HG03378 (cell line): ENCODE data around the gene LTV1.
"Not testable (repeated sequence)": the region's sequence is repeated elsewhere in the genome, so short reads cannot be mapped to it uniquely, and the experiment has no call there.

ENCODE experiments used
- ATAC-seq: cut with Tn5 transposase; IDR thresholded peaks from one replicate; pipeline ENCODE4 v1.9.1; 2021; ENCODE audit warnings: mild to moderate bottlenecking, moderate library complexity; ENCODE audit not compliant: unreplicated experiment

LTV1 gene

DNA sequence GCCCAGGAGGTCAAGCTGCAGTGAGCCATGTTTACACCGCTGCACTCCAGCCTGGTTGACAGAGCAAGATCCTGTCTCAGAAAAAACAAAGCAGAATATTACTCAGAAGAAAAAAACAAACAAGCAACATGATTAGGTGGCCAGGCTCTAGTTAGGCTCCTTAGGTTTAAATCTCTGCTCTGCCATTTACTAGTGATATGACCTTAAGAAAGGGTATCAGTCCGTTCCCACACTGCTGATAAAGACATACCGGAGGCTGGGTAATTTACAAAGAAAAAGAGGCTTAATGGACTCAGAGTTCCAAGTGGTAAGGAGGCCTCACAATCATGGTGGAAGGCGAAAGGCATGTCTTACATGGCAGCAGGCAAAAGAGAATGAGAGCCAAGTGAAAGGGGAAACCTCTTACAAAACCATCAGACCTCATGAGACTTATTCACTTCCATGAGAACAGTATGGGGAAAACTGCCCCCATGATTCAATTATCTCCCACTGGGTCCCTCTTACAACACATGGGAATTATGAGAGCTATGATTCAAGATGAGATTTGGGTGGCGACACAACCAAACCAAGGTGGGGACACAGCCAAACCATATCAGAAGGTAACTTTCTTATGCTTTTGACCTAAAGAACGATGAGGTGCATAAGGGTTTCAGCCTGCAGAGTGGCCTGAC, 2.4 kb upstream of the LTV1 start:
- ATAC-seq, result no peak

DNA sequence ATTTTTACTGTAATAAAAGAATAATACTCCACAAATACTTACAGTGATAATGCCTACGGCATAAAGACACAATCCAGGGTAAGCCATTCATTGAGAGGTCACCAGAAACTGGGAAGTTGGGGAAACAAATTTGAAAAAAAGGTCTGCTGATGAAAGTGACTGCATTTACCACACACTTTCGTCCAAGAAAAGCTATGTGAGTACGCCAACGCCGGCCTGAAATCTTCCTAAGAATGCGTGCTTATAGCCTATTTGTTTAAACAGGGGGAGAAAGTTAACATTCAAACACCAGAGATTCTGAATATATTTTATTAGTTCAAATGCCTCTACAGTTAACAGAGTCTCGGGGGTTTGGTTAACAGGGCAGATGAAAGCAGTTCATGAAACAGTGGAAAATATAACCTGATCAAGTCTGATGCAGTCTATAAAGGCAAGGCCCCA, 657 bp upstream of the LTV1 start:
- peak; percentile 13 for ATAC-seq

- peak; percentile 6 for ATAC-seq
Measured at GRCh38 chr6:143843677-143843999, 500 bp downstream of the LTV1 start.

GRCh38 chr6:143844006-143844405, 868 bp downstream of the LTV1 start:
- no peak for ATAC-seq

DNA sequence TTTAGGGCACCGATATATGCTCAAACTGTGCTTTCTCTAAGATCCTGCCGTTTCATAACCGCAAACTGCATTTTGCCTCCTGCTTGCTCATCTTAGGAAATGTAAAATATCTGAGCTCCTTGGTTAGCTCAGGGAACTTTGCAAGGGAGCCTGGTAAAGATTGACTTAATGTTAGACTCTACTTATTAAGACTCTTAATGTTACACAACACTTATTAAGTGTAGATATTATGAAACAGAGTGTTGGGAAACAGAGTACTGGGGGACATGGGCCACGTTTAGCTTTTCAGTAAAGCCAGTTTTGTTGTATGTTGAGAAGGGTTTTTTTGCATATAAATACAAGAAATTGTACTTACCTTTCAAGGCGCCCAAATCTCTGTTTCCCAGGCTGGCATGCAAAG, 1.9 kb downstream of the LTV1 start:
- no peak for ATAC-seq

DNA sequence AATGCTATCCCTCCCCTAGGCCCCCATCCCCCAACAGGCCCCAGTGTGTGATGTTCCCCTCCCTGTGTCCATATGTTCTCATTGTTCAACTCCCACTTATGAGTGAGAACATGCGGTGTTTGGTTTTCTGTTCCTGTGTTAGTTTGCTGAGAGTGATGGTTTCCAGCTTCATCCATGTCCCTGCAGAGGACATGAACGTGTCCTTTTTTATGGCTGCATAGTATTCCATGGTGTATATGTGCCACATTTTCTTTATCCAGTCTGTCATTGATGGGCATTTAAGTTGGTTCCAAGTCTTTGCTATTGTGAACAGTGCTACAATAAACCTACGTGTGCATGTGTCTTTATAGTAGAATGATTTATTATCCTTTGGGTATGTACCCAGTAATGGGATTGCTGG, 8.6 kb downstream of the LTV1 start:
- ATAC-seq, result not testable (repeated sequence)

GRCh38 chr6:143855057-143855456, 11.9 kb downstream of the LTV1 start:
- ATAC-seq, result not testable (repeated sequence)

DNA sequence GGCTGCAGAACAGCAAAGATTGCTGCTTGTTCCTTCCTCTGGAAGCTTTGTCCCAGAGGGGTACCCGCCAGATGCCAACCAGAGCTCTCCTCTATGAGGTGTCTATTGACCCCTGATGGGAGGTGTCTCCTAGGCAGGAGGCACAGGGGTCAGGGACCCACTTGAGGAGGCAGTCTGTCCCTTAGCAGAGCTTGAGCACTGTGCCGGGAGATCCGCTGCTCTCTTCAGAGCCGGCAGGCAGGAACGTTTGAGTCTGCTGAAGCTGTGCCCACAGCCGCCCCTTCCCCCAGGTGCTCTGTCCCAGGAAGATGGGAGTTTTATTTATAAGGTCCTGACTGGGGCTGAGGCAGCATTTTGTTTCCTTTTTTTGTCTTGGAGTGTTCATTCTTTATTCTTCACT, 13.6 kb downstream of the LTV1 start:
- ATAC-seq, result not testable (repeated sequence)

DNA sequence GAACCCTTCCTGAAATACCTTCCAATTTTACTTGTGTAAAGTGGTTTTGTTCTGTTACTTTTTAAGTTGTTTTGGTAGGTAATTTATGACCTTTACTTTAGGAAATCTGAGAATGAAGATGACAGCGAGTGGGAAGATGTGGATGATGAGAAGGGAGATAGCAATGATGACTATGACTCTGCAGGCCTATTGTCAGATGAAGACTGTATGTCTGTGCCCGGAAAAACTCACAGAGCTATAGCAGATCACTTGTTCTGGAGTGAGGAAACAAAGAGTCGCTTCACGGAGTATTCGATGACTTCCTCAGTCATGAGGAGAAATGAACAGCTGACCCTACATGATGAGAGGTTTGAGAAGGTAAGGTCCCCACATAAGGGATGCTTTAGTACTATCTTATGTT, 14.5 kb downstream of the LTV1 start:
- ATAC-seq, result no peak

- ATAC-seq, result no peak
Measured at GRCh38 chr6:143859891-143860660, 16.9 kb downstream of the LTV1 start.

- no peak for ATAC-seq
Measured at GRCh38 chr6:143863771-143864170, 20.6 kb downstream of the LTV1 start.

DNA sequence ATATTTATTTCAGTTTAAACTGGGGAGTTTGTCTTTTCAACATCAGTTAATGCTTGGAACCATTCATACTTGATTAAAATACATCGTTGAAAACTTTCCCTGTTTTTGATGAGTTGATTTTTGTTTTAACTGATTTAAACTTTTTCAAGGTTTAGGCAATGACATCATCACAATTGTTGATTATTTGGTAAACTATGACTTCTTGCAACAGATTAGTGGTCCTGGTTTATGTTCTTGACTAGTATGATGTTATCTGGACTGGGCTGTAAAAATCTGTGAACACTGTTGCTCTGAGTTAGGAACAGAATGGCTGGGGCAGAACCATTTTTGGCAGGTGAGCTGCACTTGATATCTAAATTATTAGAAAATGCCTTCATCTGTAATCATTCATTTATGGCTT, 21.1 kb downstream of the LTV1 start, which contains the start of gene ZC2HC1B:
Gene ZC2HC1B (plus strand): TSS at position 241 of the 400 bp plus-strand sequence. CDS start 66 bp downstream, at position 307.
- no peak for ATAC-seq

DNA sequence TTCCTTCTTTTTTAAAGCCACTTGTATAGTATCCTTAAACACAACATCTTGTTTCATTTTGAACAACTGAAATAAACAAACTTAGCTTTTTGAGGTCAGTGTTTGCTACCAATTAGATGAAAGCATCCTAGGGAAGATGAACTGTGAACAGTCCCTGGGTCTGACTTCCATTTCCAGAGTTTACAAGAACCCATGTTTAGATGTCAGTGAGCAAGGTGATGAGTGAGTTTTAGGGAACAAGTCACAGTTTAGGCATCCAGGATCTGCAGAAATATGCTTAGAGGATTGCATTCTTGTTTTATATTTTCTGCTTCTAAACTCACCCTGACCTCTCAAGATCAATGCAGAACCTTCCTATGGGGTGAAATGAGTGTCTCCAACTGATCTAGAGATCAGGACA, 24.1 kb downstream of the LTV1 start:
- no peak for ATAC-seq

DNA sequence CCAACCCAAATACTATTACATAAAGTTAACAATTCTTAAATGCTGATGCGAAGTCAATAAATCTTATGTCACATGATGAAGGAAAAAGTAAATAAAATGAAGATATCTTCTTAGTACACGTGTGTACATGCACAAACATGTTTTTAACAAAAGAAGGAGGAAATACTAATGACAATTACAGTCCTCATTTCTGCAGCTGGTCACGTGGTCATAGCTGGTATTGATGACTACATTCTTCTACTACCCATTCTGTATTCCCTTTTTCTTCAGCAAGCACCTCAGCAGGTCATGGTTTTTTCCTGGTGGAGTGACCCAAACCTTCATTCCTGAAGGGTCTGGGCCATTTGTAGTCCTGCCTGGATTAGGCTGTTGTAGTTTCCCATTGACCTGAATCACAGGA, 25.7 kb downstream of the LTV1 start:
- not testable (repeated sequence) for ATAC-seq

GRCh38 chr6:143871202-143871730, 28.1 kb downstream of the LTV1 start:
- ATAC-seq, result not testable (repeated sequence)

DNA sequence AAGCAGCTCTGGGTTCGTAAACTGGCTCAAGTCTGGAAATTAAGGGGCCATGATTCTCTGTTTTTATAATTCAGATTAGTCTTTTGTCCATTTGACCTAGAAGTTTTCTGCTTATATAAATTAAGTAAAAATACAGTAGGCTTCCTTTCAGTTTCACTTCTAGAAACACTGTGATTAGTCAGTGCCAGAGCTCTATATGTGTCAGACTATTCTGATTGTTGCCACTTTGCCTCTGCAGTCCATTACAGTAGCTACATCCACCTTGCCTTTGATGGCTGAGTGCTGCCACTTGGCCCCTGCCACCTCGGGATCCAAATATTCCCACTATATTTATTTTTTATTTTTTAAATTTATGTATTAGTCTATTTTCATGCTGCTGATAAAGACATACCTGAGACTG, 29.1 kb downstream of the LTV1 start:
- peak; percentile 96 for ATAC-seq

DNA sequence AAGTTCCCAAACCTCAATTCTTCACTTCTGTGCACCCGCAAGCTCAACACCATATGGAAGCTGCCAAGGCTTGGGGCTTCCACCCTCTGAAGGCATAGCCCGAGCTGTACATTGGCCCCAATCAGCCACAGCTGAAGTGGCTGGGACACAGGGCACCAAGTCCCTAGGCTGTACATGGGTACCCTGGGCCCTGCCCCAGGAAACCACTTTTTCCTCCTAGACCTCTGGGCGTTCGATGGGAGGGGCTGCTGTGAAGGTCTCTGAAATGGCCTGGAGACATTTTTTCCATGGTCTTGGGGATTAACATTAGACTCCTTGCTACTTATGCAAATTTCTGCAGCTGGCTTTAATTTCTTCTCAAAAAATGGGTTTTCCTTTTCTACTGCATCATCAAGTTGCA, 30.5 kb downstream of the LTV1 start:
- not testable (repeated sequence) for ATAC-seq

GRCh38 chr6:143874503-143874902, 31.4 kb downstream of the LTV1 start:
- ATAC-seq, result not testable (repeated sequence)

DNA sequence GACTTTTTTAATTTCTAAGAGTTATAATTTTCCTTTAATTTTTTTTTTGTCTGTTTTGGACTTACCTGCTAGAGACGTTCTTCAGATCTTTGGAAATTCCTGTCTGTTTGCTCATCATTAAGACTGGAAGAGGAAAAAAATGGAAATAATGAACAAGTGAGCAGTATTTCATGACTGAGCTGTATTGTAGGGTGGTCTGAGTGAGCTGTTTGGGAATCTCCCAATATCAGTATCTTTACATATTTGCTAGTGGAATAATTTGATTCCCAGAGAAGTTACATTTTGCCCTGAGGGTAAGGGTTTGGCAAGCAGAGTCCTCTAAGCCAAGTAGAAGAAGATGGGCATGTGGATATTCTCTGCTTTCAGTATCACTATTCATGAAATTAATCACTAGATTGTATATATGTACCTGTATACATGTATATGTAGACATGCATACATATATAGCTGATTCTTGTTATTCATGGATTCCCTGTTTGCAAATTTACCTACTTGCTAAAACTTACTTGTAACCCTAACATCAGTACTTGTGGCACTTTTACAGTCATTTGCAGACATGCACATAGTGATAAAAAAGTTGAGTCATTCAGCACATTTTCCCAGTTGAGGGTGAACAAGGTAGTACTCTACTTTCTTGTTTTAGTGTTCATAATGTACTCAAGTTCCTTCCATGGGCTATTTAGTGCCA, 34.6 kb downstream of the LTV1 start:
- no peak for ATAC-seq

DNA sequence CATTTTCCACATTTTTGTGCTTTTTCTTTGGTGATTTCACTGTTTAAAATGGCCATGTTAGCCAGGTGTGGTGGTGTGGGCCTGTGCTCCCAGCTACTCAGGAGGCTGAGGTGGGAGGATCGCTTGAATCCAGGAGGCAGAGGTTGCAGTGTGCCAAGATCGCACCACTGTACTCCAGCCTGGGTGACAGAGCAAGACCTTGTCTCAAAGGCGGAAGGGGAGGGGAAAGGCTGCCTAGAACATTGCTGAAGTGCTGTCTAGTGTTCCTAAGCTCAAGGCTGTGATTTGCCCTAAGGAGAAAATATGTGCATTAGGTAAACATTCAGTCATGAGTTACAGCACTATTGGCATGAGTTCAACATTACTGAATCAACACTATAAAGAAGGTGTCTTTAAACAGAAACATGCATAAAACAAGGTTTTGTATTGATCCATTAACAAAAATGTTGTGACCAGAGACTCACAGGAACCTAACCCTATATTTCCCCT, 35.2 kb downstream of the LTV1 start:
- ATAC-seq, result no peak

DNA sequence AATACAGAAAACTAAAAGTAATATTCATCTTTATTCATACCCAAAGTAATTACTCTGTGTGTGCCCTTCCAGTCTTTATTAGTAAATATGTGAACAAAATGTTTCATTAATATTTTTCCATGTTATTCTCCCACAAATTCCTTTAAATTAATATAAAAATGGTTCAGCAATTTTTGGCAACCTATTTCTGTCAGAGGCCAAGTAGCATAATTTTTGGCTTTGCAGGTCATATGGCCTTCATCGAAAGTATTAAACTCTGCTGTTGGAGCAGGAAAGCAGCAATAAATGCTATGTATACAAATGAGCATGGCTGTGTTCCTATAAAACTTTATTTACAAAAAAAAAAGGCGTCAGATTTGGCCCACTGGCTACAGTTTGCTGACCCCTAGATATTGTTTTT, 37.3 kb downstream of the LTV1 start:
- no peak for ATAC-seq
